HG03108 (cell line): ENCODE results near the gene ALG2.
A peak's percentile ranks its signal among the peaks of the same experiment; 100 is the strongest.
"Not testable (repeated sequence)": the region's sequence is repeated elsewhere in the genome, so short reads cannot be mapped to it uniquely, and the experiment has no call there.

ENCODE experiments used
- ATAC-seq: cut with Tn5 transposase; IDR thresholded peaks from one replicate; pipeline ENCODE4 v1.9.1; 2021; ENCODE audit warnings: moderate library complexity; ENCODE audit not compliant: unreplicated experiment

Gene ALG2

GRCh38 chr9:99238331-99238730, 16.6 kb upstream of the ALG2 start:
- no peak for ATAC-seq

- ATAC-seq: not testable (repeated sequence)
Observed at GRCh38 chr9:99237849-99238248, 16.1 kb upstream of the ALG2 start.

- no peak for ATAC-seq
Observed at GRCh38 chr9:99237356-99237755, 15.6 kb upstream of the ALG2 start.

- ATAC-seq: peak; percentile 90
Observed at GRCh38 chr9:99235926-99236634, 14.3 kb upstream of the ALG2 start.

- no peak for ATAC-seq
Observed at GRCh38 chr9:99235069-99235468, 13.3 kb upstream of the ALG2 start.

GRCh38 chr9:99234618-99235017, 12.9 kb upstream of the ALG2 start:
- ATAC-seq: no peak

- ATAC-seq: no peak
Observed at GRCh38 chr9:99231711-99232110, 10.0 kb upstream of the ALG2 start.

- ATAC-seq: no peak
Observed at GRCh38 chr9:99230206-99230605, 8.5 kb upstream of the ALG2 start.

- ATAC-seq: no peak
Observed at GRCh38 chr9:99226054-99226453, 4.3 kb upstream of the ALG2 start.

- ATAC-seq: no peak
Observed at GRCh38 chr9:99224445-99224844, 2.7 kb upstream of the ALG2 start.

GRCh38 chr9:99222416-99223270, 901 bp upstream of the ALG2 start:
- peak; percentile 2 for ATAC-seq

GRCh38 chr9:99221266-99221620, 499 bp downstream of the ALG2 start:
- ATAC-seq: peak; percentile 20

GRCh38 chr9:99220011-99220410, 1.7 kb downstream of the ALG2 start:
- ATAC-seq: no peak

GRCh38 chr9:99216073-99216472, 5.7 kb downstream of the ALG2 start:
- ATAC-seq: no peak

GRCh38 chr9:99213197-99213596, 8.5 kb downstream of the ALG2 start:
- no peak for ATAC-seq

GRCh38 chr9:99211746-99212145, 10.0 kb downstream of the ALG2 start:
- ATAC-seq: no peak

GRCh38 chr9:99210572-99210971, 11.2 kb downstream of the ALG2 start:
- no peak for ATAC-seq

- ATAC-seq: no peak
Observed at GRCh38 chr9:99201603-99202002, 20.1 kb downstream of the ALG2 start.

GRCh38 chr9:99199938-99200539, 21.7 kb downstream of the ALG2 start:
- ATAC-seq: no peak

GRCh38 chr9:99197987-99198386, 23.8 kb downstream of the ALG2 start:
- no peak for ATAC-seq

- ATAC-seq: no peak
Observed at GRCh38 chr9:99197124-99197630, 24.6 kb downstream of the ALG2 start.

GRCh38 chr9:99196484-99196883, 25.3 kb downstream of the ALG2 start:
- not testable (repeated sequence) for ATAC-seq
